Measurements from ENCODE around the gene PPP1R14C. TPM values are rescaled to one million over a fixed set of nuclear protein-coding genes. Genes with fewer than 3 reads are reported as not detected.

Gene PPP1R14C
- total and polyA plus RNA-seq, 2 donors = 0.08 to 0.42 TPM

DNA sequence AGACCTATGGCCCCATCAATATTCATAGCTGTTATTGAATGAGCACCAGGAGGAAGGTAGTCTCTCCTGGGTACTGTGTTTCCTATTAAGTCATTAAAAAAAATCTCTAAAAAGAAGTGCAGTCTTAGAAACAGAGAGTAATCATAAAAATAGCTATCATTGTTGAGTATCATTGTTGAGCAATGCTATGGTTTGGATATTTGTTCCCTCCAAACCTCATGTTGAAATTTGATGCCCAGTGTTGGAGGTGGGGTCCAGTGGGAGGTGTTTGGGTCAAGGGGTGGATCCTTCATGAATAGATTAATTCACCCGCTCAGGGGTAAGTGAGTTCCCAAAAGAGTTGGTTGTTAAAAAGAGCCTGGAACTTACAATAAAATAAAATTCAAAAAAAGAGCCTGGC lies 137.9 kb downstream of the PPP1R14C start:
- no peak overlapping the region for H3K4me3 ChIP-seq (ENCODE audit: low read depth, low read length)
- WGBS = 73% methylated on average over 1 of the region's 1 CpG
- no peaks in the 10 kb centered on the region for H3K4me1 ChIP-seq (ENCODE audit: insufficient read depth)
- H3K27ac ChIP-seq (ENCODE audit: low read depth) = no peak overlapping the region
- H3K36me3 ChIP-seq (ENCODE audit: insufficient read depth) = no peaks in the 10 kb centered on the region
- no peak for DNase-seq (ENCODE audit: extremely low spot score)

DNA sequence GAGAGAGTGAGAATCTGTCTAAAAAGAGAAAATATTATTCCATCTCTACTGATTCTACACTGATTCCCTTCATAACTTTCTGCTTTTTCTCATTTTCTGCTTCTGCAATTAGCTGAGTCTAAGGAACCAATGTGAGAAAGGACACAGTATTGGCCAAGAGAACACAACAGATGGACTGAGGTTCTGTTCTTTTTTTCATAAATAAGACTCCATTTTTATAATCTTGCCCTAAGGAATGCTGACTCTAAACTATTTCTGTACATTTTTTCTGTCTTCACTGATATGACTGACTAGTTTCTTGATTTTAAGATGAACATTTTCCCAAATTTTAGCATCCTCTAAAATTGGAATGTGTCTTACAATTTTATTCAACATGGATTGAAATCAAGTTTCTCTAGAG lies 138.9 kb downstream of the PPP1R14C start:
- Histone ChIP-seq H3K27ac (ENCODE audit: low read depth) (no peak overlapping the region), H3K4me3 (ENCODE audit: low read depth, low read length) (no peak overlapping the region), H3K4me1 (ENCODE audit: insufficient read depth) (no peaks in the 10 kb centered on the region), H3K36me3 (ENCODE audit: insufficient read depth) (no peaks in the 10 kb centered on the region)
- no peak for DNase-seq (ENCODE audit: extremely low spot score)

DNA sequence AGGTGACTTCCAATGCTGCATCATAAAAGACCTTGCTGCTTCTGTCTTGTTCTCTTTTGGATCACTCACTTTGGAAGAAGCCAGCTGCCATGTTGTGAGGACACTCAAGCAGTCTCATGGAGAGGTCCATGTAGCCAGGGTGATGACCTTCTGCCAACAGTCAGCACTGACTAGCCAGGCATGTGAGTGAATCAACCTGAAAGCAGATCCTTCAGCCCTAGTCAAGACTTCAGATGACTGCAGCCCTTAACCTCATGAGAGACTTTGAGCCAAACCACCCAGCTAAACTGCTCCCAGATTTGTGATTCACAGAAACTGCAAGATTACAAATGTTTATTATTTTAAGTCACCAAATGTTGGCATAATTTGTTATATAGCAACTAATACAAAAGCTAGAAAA lies 140.0 kb downstream of the PPP1R14C start:
- Histone ChIP-seq H3K36me3 (ENCODE audit: insufficient read depth) (no peaks in the 10 kb centered on the region), H3K4me3 (ENCODE audit: low read depth, low read length) (no peak overlapping the region), H3K4me1 (ENCODE audit: insufficient read depth) (no peaks in the 10 kb centered on the region), H3K27ac (ENCODE audit: low read depth) (no peak overlapping the region)
- no peak for DNase-seq (ENCODE audit: extremely low spot score)

DNA sequence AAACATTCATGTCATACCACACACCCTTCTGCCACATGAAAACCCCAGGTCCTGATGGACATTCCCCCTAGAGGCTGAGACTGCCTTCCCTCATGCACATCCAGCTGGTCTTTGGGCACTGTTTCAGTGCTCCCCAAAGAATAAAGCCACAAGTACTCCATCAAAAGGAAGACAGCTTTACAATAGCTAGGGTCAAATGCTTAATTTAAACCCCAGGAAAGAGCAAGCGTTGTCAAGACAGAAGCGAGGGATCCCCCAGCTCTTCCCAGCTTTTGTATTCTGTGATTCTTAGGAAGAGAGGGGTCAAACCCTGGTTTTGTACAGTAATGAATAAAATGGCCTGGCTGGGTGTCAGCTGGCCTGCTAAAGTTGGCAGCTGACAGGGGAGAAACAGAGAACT lies 143.6 kb downstream of the PPP1R14C start:
- WGBS = 91% methylated on average over 2 of the region's 2 CpGs

DNA sequence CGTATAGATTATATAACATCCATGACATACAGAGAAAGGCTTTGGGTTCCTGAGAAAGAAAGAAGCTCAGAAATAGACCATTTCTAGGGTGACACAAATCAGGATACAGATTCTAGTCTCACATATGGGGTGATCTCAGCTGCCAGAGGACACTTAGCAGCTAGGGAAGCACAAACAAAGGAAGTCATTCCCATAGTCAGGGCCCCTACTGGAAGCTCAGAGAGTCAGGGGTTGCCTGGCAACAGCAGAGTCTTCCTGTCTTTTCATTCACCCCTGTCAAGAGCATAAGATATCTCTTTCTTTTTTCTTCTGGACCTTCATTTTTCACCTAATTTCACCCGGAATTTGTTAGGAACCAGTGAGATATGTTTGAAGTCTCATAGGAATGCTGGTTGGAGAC lies 144.1 kb downstream of the PPP1R14C start:
- 81% methylated on average over 2 of the region's 2 CpGs for WGBS
- no peak overlapping the region for H3K4me3 ChIP-seq (ENCODE audit: low read depth, low read length)

More for the DNA sequence above, 143.6 kb downstream of the PPP1R14C start:
- DNase-seq (ENCODE audit: extremely low spot score) = no peak
- no peaks in the 10 kb centered on the region for H3K36me3 ChIP-seq (ENCODE audit: insufficient read depth)
- no peaks in the 10 kb centered on the region for H3K4me1 ChIP-seq (ENCODE audit: insufficient read depth)
- no peak overlapping the region for H3K4me3 ChIP-seq (ENCODE audit: low read depth, low read length)
- no peak overlapping the region for H3K27ac ChIP-seq (ENCODE audit: low read depth)

DNA sequence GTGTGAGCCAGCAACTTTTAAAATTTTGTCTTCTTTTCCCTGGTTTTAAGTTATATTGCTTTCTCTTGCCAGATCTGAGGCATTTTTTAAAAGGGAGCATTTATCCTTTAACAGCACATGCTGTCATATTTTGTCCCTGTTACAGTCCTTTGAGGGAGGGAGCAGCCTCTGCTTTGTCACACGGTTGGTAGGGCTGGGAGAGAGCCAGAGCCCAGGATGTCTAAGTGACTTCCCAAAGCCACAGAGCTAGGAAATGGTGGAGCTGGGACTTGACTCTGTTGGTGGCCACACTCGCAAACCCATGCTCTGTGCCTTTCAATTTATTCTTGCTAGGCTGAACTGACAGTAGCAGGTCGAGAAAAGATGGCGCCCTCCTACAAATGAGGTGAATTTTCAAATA lies 145.6 kb downstream of the PPP1R14C start:
- no peak for DNase-seq (ENCODE audit: extremely low spot score)
- Histone ChIP-seq H3K36me3 (ENCODE audit: insufficient read depth) (no peaks in the 10 kb centered on the region), H3K4me3 (ENCODE audit: low read depth, low read length) (no peak overlapping the region), H3K27ac (ENCODE audit: low read depth) (no peak overlapping the region), H3K4me1 (ENCODE audit: insufficient read depth) (no peaks in the 10 kb centered on the region)
- WGBS = 86% methylated on average over 4 of the region's 4 CpGs

More for the DNA sequence above, 144.1 kb downstream of the PPP1R14C start:
- Histone ChIP-seq H3K36me3 (ENCODE audit: insufficient read depth) (no peaks in the 10 kb centered on the region), H3K27ac (ENCODE audit: low read depth) (no peak overlapping the region), H3K4me1 (ENCODE audit: insufficient read depth) (no peaks in the 10 kb centered on the region)
- no peak for DNase-seq (ENCODE audit: extremely low spot score)

DNA sequence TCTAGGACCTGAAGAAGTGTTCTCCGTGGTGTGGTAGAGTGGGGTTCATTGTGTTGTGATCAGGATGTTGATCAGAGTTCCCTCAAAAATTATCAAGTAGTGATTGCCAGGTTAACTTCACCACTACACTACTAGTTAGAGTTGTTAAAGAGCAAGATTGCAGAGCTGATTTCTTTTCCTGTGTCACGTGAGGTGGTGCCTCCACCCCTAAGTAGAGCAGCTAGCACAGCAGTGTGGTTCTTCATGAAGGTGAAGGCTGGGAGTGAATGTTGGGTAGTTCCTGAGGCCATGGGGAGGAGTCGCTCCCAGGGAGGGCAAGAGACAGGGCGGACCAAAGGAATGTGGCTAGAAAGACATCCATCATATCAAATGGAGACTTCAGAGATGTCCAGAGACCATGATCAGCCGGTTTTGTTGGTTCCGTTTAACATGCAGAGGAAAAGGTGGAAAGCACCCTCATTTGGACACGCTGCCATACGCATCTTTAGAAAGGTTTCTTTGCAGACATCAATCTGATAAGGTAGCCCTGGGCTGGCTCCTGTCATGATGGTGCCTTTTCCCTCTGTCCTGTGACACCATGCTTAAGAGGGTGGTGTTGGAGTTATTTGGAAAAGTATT lies 146.7 kb downstream of the PPP1R14C start:
- Histone ChIP-seq H3K4me3 (ENCODE audit: low read depth, low read length) (no peak overlapping the region), H3K36me3 (ENCODE audit: insufficient read depth) (no peaks in the 10 kb centered on the region), H3K4me1 (ENCODE audit: insufficient read depth) (no peaks in the 10 kb centered on the region), H3K27ac (ENCODE audit: low read depth) (no peak overlapping the region)
- DNase-seq (ENCODE audit: extremely low spot score) = no peak
- WGBS = 89% methylated on average over 8 of the region's 8 CpGs

DNA sequence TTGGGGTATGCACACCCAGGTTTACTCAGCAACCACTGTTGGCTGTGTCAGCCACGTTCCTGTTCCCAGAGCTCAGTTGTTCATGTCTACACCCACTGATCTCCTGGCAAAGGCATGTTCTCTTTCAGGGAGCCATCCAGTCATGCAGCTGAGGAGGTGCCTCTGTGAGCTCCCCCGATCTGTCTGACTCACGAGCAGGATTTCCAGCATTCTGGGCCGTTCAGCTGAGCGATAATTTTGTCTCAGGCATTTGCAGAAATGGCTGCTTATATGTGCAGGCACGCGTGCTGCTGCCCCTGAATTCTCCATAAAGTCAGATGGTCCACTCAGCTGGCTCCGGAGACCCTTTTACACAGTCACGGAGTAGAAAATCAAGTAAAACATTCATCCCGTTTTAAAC lies 147.6 kb downstream of the PPP1R14C start:
- DNase-seq (ENCODE audit: extremely low spot score) = no peak
- WGBS = 63% methylated on average over 10 of the region's 10 CpGs

DNA sequence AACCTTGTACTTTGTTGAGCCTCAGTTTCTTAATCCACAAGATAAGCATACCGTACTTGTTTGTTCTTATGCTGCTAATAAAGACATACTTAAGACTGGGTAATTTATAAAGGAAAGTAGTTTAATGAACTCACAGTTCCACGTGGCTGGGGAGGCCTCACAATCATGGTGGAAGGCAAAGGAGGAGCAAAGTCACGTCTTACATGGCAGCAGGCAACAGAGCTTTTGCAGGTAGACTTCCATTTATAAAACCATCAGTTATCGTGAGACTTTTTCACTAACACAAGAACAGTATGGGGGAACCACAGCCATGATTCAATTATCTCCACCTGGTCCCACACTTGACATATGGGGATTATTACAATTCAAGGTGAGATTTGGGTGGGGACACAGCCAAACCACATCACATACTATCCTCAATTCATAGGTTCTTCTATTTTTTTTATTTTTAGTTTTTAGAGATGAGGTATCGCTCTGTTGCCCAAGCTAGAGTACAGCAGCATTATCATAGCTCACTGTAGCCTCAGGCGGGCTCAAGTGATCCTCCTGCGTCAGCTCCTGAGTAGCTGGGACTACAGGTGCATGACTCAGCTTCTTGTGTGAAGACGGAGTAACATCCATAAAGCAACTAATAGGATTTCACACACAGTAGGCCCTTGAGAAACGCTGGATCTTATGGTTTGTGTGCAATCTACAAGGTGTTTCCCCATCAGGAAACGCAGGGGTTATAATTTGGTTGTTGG lies 149.3 kb downstream of the PPP1R14C start:
- DNase-seq (ENCODE audit: extremely low spot score) = no peak
- WGBS = 81% methylated on average over 10 of the region's 10 CpGs
- no peaks in the 10 kb centered on the region for H3K4me1 ChIP-seq (ENCODE audit: insufficient read depth)
- no peak overlapping the region for H3K27ac ChIP-seq (ENCODE audit: low read depth)
- H3K4me3 ChIP-seq (ENCODE audit: low read depth, low read length) = no peak overlapping the region
- H3K36me3 ChIP-seq (ENCODE audit: insufficient read depth) = no peaks in the 10 kb centered on the region

More for the DNA sequence above, 147.6 kb downstream of the PPP1R14C start:
- Histone ChIP-seq H3K4me3 (ENCODE audit: low read depth, low read length) (no peak overlapping the region), H3K27ac (ENCODE audit: low read depth) (no peak overlapping the region), H3K4me1 (ENCODE audit: insufficient read depth) (no peaks in the 10 kb centered on the region), H3K36me3 (ENCODE audit: insufficient read depth) (no peaks in the 10 kb centered on the region)

DNA sequence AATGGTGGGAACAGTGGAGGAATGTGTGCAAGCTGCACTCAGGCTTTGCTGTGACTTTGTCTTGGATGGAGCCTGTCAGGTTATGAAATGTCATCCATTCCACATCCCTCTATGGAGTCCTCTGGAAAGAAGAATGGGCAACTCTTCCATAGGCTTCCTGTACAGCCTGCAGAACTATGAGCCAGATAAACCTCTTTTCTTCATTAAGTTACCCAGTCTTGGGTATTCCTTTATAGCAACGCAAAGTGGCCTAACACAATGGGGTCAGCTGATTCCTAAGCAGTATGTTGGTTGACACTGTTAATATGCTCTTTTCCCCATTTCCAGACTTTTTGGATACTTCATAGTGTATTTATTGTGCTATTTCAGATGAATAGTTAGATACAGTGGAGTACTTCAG lies 150.2 kb downstream of the PPP1R14C start:
- DNase-seq (ENCODE audit: extremely low spot score) = no peak
- H3K4me1 ChIP-seq (ENCODE audit: insufficient read depth) = no peaks in the 10 kb centered on the region
- H3K36me3 ChIP-seq (ENCODE audit: insufficient read depth) = no peaks in the 10 kb centered on the region
- no peak overlapping the region for H3K27ac ChIP-seq (ENCODE audit: low read depth)
- 97% methylated on average over 1 of the region's 1 CpG for WGBS
- no peak overlapping the region for H3K4me3 ChIP-seq (ENCODE audit: low read depth, low read length)

DNA sequence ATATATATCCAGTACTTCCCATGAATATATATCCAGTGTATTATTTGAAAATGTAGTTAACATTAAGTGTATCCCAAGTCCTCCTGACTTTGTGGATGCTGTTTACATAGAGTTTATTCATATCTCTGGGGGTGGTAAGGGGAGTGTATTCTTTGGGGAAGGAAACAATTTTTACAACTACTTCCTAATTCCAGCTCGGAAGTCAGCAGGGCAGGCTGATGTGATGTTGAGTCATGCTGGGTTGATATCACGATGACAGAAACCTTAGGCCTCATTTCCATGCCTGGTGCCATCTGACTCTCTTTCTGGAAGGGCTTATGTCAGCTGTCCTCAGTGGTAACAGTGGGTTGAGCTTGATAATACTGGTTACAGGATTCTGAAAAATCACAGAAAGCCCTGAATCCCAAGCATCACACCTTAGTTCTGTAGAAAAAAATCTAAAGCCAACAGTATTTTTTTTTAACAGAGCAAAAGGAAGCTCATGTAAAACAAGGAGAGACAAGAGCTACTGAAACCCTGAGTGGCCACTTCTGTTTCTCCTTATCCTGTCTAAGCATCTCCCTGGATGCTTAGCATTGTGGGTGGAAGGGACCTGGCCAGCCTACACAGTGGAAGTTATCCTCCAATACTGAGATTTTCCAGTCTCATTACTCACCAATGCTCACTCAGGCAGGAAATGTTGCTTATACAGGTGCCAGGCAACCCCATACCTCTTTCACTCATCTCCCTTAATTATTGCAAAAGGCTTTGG lies 150.8 kb downstream of the PPP1R14C start:
- no peak for DNase-seq (ENCODE audit: extremely low spot score)
- 44% methylated on average over 2 of the region's 2 CpGs for WGBS
- Histone ChIP-seq H3K4me3 (ENCODE audit: low read depth, low read length) (no peak overlapping the region), H3K36me3 (ENCODE audit: insufficient read depth) (no peaks in the 10 kb centered on the region), H3K4me1 (ENCODE audit: insufficient read depth) (no peaks in the 10 kb centered on the region), H3K27ac (ENCODE audit: low read depth) (no peak overlapping the region)

DNA sequence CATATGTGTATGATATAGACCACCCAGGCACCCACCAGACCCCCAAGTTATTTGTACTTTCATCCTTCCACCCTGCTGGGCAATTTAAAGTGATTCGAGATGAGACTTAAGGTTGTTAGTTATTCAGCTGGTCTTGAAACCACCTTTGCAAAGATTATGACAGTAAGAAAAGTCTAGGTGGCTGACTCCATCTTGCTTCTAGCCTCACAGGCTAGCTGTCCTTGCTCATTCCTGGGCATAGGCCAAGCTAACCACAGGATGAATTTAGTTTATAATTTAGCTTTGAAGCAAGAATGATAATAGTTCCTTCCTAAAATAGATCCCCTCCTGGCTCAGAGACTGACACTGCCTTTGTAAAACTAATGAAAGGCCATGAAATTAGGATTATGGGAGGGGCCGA lies 154.0 kb downstream of the PPP1R14C start:
- WGBS = 90% methylated on average over 2 of the region's 2 CpGs
- no peak for DNase-seq (ENCODE audit: extremely low spot score)
- no peak overlapping the region for H3K4me3 ChIP-seq (ENCODE audit: low read depth, low read length)
- no peaks in the 10 kb centered on the region for H3K4me1 ChIP-seq (ENCODE audit: insufficient read depth)
- no peaks in the 10 kb centered on the region for H3K36me3 ChIP-seq (ENCODE audit: insufficient read depth)
- H3K27ac ChIP-seq (ENCODE audit: low read depth) = no peak overlapping the region

DNA sequence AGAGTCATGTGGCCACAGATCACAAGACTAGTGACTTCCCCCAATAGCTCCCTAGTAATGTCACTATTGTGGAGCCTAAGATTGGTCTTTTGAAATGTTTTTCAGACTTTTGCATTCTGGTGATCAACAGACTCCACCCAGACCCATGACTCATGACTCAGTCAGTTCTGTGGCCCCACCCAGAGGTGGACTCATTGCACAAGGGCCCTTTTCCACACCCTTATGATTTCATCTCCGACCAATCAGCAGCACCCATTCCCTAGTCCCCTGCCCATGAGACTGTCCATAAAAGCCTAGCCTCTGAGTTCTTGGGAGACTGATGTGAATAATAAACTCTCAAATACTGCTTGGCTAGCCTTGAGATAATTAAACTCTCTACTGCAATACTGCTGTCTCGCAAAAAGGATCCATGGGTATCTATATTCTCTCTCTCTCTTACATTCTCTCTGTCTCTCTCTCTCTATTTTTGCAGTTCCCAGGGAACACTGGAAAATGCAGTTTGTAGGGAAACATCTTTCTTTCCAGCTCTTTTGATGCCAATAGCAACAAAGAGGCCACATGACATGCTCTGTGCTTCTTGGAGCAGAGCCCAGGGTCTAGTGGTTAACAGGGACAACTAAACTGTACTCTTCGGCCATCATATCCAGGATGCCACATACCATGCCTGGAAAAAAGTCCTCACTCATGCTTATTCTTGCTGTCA lies 154.6 kb downstream of the PPP1R14C start:
- no peaks in the 10 kb centered on the region for H3K4me1 ChIP-seq (ENCODE audit: insufficient read depth)
- H3K4me3 ChIP-seq (ENCODE audit: low read depth, low read length) = no peak overlapping the region
- no peaks in the 10 kb centered on the region for H3K36me3 ChIP-seq (ENCODE audit: insufficient read depth)
- no peak overlapping the region for H3K27ac ChIP-seq (ENCODE audit: low read depth)
- DNase-seq (ENCODE audit: extremely low spot score) = no peak
- WGBS = 88% methylated on average over 3 of the region's 3 CpGs
